HT-29 (cell line): Measurements from ENCODE around the gene CREB3L1. TPM values are rescaled to one million over a fixed set of nuclear protein-coding genes. Genes with fewer than 3 reads are reported as not detected.

Experiments
- DNase-seq: peaks from one replicate; pipeline ENCODE4 v3.0.0-alpha.2; 2015; ENCODE audit warnings: low spot score
- total RNA-seq: library from RNA; depleted of rRNA; stranded (reverse); fragments of >200 nt; shearing (Covaris generic); gene quantifications from 2 replicates; pipeline ENCODE4 v1.2.3, GENCODE V29; 2014

CREB3L1 gene
- total RNA-seq, 1 experiment from 2014 or later, result 64.2 TPM

GRCh38 chr11:46345131-46345597 is 67.7 kb downstream of the CREB3L1 start:
- no peak for DNase-seq

- no peak for DNase-seq
Observed at GRCh38 chr11:46345881-46346484, 68.5 kb downstream of the CREB3L1 start.

- DNase-seq, result peak; percentile 92
Observed at GRCh38 chr11:46346886-46347636, 69.6 kb downstream of the CREB3L1 start, which contains the start of gene DGKZ. TSS of gene DGKZ (plus strand) at chr11:46347463. CDS start at chr11:46347660, 197 bp downstream.

GRCh38 chr11:46347637-46348311 is 70.3 kb downstream of the CREB3L1 start:
- DNase-seq, result peak; percentile 34

GRCh38 chr11:46348566-46349401 is 71.3 kb downstream of the CREB3L1 start:
- peak; percentile 36 for DNase-seq

- no peak for DNase-seq
Observed at GRCh38 chr11:46350695-46351094, 73.2 kb downstream of the CREB3L1 start.

GRCh38 chr11:46351148-46351547 is 73.7 kb downstream of the CREB3L1 start:
- DNase-seq, result no peak

GRCh38 chr11:46351606-46352005 is 74.1 kb downstream of the CREB3L1 start:
- no peak for DNase-seq

- peak; percentile 51 for DNase-seq
Observed at GRCh38 chr11:46352063-46352841, 74.8 kb downstream of the CREB3L1 start.

- no peak for DNase-seq
Observed at GRCh38 chr11:46353698-46354097, 76.2 kb downstream of the CREB3L1 start.

GRCh38 chr11:46356924-46357482 is 79.5 kb downstream of the CREB3L1 start:
- DNase-seq, result no peak

GRCh38 chr11:46357483-46357936 is 80.0 kb downstream of the CREB3L1 start:
- DNase-seq, result no peak

- no peak for DNase-seq
Observed at GRCh38 chr11:46359953-46360352, 82.5 kb downstream of the CREB3L1 start.

- no peak for DNase-seq
Observed at GRCh38 chr11:46360878-46361277, 83.4 kb downstream of the CREB3L1 start.

- no peak for DNase-seq
Observed at GRCh38 chr11:46361283-46362155, 84.1 kb downstream of the CREB3L1 start.

- no peak for DNase-seq
Observed at GRCh38 chr11:46362156-46363030, 84.9 kb downstream of the CREB3L1 start.

- peak; percentile 92 for DNase-seq
Observed at GRCh38 chr11:46363031-46363407, 85.6 kb downstream of the CREB3L1 start.

GRCh38 chr11:46363455-46364005 is 86.1 kb downstream of the CREB3L1 start:
- DNase-seq, result peak; percentile 92
